ENCODE measurements around the gene GRB14.

- no peak for TF ChIP-seq POLR2AphosphoS5 (IDR thresholded peaks at IDR 0.05; ENCODE audit: low read depth, low read length)
- TF ChIP-seq REST (IDR thresholded peaks at IDR 0.05; ENCODE audit: insufficient read depth in 1 of 2, low read depth in 2 of 2, low read length in 2 of 2) = no peak
- no peak for TF ChIP-seq FOXP2 (optimal IDR thresholded peaks at IDR 0.05; ENCODE audit: borderline replicate concordance, extremely low read depth, extremely low read length, insufficient read depth)
- TF ChIP-seq TAF1 (IDR thresholded peaks at IDR 0.05; ENCODE audit: borderline replicate concordance, insufficient read depth, low read length) = no peak
- TF ChIP-seq SIN3A (IDR thresholded peaks at IDR 0.05; ENCODE audit: borderline replicate concordance, insufficient read depth, low read length) = no peak
Measured at GRCh38 chr2:164558450-164558849, 62.8 kb downstream of the GRB14 start.
